ENCODE measurements around the gene HS2ST1.

GRCh38 chr1:87132284-87132870, 217.9 kb downstream of the HS2ST1 start:
- TF ChIP-seq EZH2phosphoT487 (IDR thresholded peaks at IDR 0.05; ENCODE audit: insufficient read depth, low read depth) (no peak), EZH2 (IDR thresholded peaks at IDR 0.05; ENCODE audit: insufficient read depth, poor library complexity, severe bottlenecking) (no peak)

Data from GM23248 (cell line).